ENCODE results near the gene MFSD11. TPM values are rescaled to one million over a fixed set of nuclear protein-coding genes. Genes with fewer than 3 reads are reported as not detected.

The MFSD11 gene
- total RNA-seq, 1 donor from 2014 or later = 21.4 TPM

DNA sequence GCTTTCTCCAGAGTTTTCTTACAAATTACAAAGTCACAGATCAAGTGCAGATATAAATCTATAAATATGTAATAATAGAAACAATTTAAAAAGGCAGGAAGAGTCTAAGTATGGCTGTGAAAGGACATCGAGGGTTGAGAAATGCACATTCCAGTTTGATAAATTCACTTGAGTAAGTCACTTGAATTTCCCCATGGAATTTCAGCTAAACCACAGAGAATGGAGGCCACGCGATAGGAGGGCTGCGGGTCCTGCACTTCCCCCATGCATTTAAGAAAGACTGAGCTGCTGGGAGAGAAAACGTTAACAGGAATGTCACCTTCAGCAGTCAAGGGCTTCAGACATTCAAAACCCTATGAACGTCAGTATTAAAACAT, 21.1 kb upstream of the MFSD11 start:
- Histone ChIP-seq H3K4me3 (peak overlapping the region; percentile 17), H3K36me3 (peaks cover 80% of the 10 kb centered on the region), H3K4me1 (peaks cover 76% of the 10 kb centered on the region), H3K27ac (replicated peaks) (peak overlapping the region; percentile 79), H3K9me3 (replicated peaks) (no peaks in the 10 kb centered on the region), H3K27me3 (ENCODE audit: low read depth) (no peaks in the 10 kb centered on the region)
- TF ChIP-seq, protein P1, sequence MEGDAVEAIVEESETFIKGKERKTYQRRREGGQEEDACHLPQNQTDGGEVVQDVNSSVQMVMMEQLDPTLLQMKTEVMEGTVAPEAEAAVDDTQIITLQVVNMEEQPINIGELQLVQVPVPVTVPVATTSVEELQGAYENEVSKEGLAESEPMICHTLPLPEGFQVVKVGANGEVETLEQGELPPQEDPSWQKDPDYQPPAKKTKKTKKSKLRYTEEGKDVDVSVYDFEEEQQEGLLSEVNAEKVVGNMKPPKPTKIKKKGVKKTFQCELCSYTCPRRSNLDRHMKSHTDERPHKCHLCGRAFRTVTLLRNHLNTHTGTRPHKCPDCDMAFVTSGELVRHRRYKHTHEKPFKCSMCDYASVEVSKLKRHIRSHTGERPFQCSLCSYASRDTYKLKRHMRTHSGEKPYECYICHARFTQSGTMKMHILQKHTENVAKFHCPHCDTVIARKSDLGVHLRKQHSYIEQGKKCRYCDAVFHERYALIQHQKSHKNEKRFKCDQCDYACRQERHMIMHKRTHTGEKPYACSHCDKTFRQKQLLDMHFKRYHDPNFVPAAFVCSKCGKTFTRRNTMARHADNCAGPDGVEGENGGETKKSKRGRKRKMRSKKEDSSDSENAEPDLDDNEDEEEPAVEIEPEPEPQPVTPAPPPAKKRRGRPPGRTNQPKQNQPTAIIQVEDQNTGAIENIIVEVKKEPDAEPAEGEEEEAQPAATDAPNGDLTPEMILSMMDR (IDR thresholded peaks at IDR 0.05; ENCODE audit: borderline replicate concordance) = no peak
- intact Hi-C loops (cut with micrococcal nuclease) = no loop called here
- no peak for DNase-seq

DNA sequence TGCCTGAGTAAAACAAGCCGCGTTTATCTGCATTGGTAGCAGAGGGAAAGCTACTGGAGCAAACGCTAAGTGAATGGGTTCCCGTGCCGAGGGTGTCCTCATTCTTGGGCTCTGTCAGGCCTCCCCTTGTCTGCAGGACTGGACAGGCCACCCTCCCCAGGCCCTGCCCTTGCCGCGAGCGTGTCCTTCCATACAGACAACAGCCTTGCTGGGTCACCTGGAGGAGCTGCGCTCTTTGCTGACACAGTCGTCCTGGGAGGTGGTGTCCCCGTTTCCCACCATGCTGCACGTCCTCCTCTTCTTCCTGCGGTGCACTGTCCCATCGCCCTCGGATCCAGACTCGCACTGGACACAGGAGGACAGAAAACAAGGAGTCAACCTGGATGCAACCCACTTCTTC, 19.4 kb upstream of the MFSD11 start:
- no peak for DNase-seq
- no peaks in the 10 kb centered on the region for H3K9me3 ChIP-seq (replicated peaks)
- TF ChIP-seq, protein P1 (IDR thresholded peaks at IDR 0.05; ENCODE audit: borderline replicate concordance) = no peak
- peaks cover 86% of the 10 kb centered on the region for H3K36me3 ChIP-seq
- no peak overlapping the region for H3K4me3 ChIP-seq
- H3K27ac ChIP-seq (replicated peaks) = no peak overlapping the region
- intact Hi-C loops (cut with micrococcal nuclease) = no loop called here
- no peaks in the 10 kb centered on the region for H3K27me3 ChIP-seq (ENCODE audit: low read depth)
- peaks cover 78% of the 10 kb centered on the region for H3K4me1 ChIP-seq

DNA sequence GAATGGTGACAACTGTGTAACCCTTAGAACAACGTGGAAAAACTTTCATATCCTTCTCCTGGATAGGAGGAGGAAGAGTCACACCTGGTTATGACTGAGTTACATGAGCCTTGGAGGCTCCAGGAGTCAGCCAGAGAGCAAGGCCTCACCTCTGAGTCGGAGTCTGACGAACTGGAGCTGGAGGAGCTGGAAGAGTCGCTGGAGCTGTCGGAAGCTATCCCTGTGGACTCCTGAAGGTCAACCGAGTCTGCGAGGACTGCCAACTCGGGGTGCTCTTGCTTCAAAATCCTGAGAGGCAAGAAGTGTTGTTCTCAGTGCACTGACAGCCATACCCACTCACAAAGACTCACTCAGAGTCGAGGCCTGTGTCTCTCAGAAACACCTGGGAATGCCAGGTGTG, 17.7 kb upstream of the MFSD11 start:
- Histone ChIP-seq H3K9me3 (replicated peaks) (no peaks in the 10 kb centered on the region), H3K36me3 (peaks cover 99% of the 10 kb centered on the region), H3K27ac (replicated peaks) (peak overlapping the region; percentile 54), H3K4me1 (peaks cover 82% of the 10 kb centered on the region), H3K27me3 (ENCODE audit: low read depth) (no peaks in the 10 kb centered on the region), H3K4me3 (no peak overlapping the region)
- TF ChIP-seq, protein P1 (IDR thresholded peaks at IDR 0.05; ENCODE audit: borderline replicate concordance) = no peak
- intact Hi-C loops (cut with micrococcal nuclease) = loop anchor here (10.0 kb wide), 1 partner anchor 45 kb away; no protein-coding TSS in a partner anchor
- DNase-seq = no peak

DNA sequence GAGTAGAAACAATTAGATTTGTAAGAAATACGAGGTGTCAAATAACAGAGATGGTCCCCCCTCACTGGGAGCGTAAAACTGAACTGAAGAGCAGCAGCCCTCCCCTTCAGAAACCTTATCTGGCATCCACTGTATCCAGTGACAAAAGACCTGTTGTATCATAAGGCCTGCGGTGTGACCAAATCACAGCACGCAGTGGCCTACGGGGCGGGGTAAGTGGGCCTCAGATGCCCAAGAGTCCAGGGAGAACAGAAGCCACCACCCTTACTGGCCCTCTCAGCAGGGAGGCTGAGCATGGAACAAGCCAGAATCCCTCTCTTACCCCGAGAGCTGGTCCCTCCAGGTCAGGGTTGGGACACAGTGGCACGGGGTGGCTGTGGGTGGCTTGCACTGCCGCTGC, 17.0 kb upstream of the MFSD11 start:
- Histone ChIP-seq H3K4me1 (peaks cover 82% of the 10 kb centered on the region), H3K27ac (replicated peaks) (peak overlapping the region; percentile 54)
- intact Hi-C loops (cut with micrococcal nuclease) = loop anchor here (10.0 kb wide), 1 partner anchor 46 kb away; no protein-coding TSS in a partner anchor

DNA sequence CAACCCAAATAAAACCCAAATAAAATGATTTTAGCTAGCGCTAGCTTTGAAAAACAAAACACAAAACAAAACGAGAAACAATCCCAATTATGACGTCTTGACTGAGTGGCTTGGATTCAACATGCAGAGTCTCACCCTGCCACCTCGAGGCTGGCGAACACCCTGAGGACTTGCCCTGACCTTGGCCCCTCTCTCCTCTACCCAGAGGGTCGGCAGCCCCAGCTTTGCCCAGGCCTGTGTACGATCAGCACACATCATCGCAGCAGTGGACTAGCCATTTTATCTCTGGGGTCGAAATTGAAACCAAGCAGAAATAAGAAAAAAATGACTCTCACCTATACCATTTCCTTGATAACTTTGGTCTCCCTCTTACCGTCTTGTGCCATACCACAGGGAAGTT, 16.5 kb upstream of the MFSD11 start:
- Histone ChIP-seq H3K36me3 (peaks cover 90% of the 10 kb centered on the region), H3K4me1 (peaks cover 81% of the 10 kb centered on the region), H3K4me3 (peak overlapping the region; percentile 28), H3K27ac (replicated peaks) (peak overlapping the region; percentile 54), H3K27me3 (ENCODE audit: low read depth) (no peaks in the 10 kb centered on the region), H3K9me3 (replicated peaks) (no peaks in the 10 kb centered on the region)
- TF ChIP-seq, protein P1 (IDR thresholded peaks at IDR 0.05; ENCODE audit: borderline replicate concordance) = no peak
- intact Hi-C loops (cut with micrococcal nuclease) = loop anchor here (10.0 kb wide), 1 partner anchor 47 kb away; no protein-coding TSS in a partner anchor
- no peak for DNase-seq

More for the DNA sequence above, 17.0 kb upstream of the MFSD11 start:
- DNase-seq = no peak
- H3K36me3 ChIP-seq = peaks cover 95% of the 10 kb centered on the region
- TF ChIP-seq, protein P1 (IDR thresholded peaks at IDR 0.05; ENCODE audit: borderline replicate concordance) = no peak
- H3K27me3 ChIP-seq (ENCODE audit: low read depth) = no peaks in the 10 kb centered on the region
- no peaks in the 10 kb centered on the region for H3K9me3 ChIP-seq (replicated peaks)
- H3K4me3 ChIP-seq = peak overlapping the region; percentile 28
